ENCODE measurements around the gene MAP7.

The MAP7 gene

DNA sequence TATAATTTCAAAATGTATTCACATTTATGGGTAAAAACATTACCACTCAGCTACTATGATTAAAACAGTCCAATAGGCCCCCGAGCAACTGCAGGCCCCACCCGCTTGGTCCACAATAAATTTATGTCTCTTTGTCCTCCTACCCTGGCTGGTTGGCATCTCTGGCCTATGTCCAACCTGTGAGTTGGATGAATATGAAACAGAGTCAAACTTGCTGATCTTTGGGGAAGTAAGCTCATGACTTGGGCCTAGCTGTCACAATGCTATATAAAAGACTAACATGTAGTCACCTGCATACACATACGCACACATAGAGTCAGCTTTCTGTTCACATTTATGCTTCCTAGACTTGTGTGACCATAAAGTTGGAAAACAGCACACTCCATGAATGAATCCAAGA, 20.5 kb downstream of the MAP7 start:
- DNase-seq (ENCODE audit: low read depth) = no peak

DNA sequence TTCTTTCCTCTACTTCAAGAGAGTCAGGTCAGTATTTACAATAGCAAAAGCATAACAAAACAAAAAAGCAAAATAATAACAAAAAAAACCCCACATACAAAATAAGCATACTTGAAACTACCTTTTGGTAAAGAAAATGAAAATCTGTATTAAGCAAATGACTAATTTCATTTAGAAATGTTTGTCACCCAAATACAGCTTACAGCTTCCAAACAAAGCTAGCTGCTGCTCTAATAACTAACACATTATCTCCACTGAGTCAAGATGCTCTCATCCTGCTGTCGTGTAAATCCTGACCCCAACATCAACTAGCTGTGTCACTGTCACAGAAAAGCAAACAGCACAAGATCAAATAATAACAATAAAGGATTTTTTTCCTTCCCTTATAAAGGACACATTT, 21.7 kb downstream of the MAP7 start:
- DNase-seq (ENCODE audit: low read depth) = no peak

- DNase-seq (ENCODE audit: low read depth) = no peak
Observed at GRCh38 chr6:136527831-136528230, 22.4 kb downstream of the MAP7 start.

- no peak for DNase-seq (ENCODE audit: low read depth)
Observed at GRCh38 chr6:136526937-136527336, 23.3 kb downstream of the MAP7 start.

DNA sequence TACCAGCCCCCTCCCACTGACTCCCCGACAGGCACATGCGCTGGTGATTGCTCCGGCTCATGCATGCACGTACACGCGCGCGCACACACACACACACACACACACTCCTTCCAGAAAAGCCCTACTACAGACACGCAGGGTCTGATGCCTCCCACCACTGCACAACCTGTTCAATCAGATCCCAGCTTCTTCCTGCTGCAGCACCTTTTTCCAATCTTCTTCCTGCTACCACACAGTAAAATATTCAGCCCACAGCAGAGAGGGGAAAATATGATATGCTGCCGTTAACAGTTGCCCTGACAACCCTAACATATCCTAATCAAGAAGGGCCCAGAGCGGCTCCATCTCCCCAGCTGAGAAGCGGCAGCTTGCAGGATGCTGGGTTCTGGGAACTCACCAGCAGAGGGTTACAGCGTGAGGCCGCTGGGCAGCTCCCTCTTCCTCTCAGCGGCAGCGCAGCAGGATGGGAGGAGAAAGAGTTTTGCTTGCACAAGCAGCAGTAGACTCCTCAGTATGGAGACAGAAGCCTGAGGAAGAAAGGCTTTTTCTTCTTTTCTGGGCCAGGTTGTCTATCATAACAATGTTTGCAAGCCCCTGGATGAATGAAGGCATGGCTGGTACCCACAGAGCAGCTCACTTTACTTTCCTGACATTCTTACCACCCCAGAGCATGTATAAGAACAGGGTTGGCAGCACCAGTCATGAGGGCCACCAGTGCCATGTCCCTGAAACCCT, 23.9 kb downstream of the MAP7 start:
- DNase-seq (ENCODE audit: low read depth) = no peak

DNA sequence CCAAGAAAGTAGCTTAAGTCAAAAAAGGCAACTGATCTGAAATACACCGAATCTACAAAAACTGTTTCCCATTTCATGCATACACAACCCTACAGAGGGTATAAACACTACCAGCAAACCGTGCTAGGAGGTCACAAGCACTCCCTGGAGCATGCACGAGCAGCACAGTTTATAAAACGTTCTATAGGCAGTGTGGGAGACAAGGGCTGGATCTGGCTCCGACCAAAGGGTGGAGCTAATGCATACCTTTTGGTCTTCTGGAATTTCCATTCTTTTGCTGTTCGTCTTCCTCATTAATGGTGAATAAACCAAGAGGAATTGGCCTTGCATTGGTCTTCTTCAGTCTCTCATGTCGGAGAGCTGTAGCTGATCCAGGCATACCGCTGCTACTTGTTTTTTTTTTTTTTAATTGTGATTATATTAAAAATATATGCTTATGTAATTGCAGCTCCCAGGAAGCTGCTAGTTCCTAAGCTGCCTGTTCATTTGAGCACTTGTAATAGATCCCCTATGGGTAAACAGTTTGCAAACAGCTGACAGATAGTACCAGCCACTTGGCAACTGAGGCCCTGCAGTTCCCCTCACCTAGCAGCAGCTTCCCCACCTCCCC, 24.5 kb downstream of the MAP7 start:
- DNase-seq (ENCODE audit: low read depth) = no peak

- DNase-seq (ENCODE audit: low read depth) = no peak
Observed at GRCh38 chr6:136524936-136525413, 25.2 kb downstream of the MAP7 start.

DNA sequence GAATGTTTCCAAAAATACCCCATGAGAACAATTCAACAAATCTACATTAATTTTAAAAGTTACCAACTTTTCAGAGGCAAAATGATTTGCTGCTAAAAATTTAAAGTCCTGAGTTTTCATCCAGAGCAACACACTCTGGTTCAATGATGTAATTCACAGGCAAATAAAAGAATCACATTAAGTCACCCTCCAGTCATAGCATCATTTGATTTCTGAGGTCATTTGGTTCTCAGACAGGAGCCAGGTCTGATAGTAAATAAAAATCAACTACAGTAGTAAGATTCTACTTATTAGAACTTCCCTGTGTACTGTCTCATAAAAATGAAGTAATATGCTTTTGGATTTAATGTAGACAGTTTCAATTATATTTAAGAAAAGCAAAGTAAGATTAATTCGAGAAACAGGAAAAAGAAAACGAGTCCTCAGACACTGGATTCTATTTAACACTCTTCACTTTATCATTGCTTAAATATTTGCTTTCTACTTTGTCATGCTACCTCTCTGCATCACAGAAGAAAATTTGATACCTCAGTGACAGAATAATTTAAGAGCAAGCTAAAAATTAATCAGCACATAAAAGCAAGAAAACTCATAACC, 25.8 kb downstream of the MAP7 start:
- no peak for DNase-seq (ENCODE audit: low read depth)

GRCh38 chr6:136523196-136523595, 27.0 kb downstream of the MAP7 start:
- no peak for DNase-seq (ENCODE audit: low read depth)

GRCh38 chr6:136522636-136523035, 27.6 kb downstream of the MAP7 start:
- DNase-seq (ENCODE audit: low read depth) = no peak

GRCh38 chr6:136521911-136522310, 28.3 kb downstream of the MAP7 start:
- no peak for DNase-seq (ENCODE audit: low read depth)

- no peak for DNase-seq (ENCODE audit: low read depth)
Observed at GRCh38 chr6:136521427-136521826, 28.8 kb downstream of the MAP7 start.

DNA sequence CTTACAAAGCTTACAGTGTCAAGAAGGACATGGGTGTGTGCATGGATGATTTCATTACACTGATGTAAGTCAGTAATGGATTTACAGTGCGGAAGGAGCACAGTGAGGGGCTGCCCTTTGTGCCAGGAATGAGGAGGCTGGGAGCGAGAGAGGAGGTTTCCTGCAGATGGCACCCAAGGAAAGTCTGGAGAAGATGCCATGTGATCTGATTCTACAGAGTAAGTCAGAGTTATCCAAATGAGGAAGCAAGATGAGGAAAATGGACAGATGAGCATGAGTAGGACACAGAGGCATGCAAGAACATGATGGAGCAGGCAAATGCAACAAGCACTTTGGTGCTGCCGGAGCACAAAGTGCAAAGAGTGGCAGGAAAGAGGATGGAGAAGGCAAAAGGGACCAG, 29.7 kb downstream of the MAP7 start:
- no peak for DNase-seq (ENCODE audit: low read depth)

DNA sequence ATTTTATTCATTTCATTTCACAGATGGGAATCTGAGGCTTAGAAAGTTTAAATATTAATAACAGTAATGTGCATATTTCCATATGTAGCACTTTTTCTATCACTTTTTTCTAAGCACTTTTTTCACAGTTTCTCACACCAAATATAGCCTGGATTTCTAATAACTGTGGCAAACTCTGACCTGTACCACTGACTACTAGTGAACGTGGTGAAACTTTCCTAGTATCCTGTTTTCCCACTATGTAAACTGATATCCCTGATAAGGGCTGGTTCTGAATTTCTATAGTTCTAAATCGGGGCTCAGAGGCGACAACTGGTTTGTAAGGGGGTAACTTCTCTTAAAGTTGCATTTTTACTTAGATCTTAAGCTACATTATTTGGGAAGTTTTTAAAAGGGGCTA, 32.6 kb downstream of the MAP7 start:
- no peak for DNase-seq (ENCODE audit: low read depth)

DNA sequence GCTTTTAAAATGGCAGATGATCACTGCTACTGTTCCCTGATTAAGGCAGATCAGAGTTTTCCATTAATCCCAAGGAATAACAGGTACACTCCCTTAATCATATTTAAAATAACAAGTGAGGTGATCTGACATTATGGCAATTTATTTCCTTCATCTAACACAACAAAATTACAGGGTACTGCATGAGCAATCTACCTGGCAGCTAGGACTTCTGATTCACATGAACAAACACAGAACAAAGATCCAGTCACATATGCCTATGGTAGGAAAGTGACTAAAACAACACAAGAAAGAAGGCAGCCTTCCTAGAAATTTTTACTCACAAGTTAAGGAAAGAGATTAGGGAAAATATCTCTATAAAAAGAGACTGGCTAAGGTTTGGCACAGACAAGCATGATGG, 33.2 kb downstream of the MAP7 start:
- no peak for DNase-seq (ENCODE audit: low read depth)

DNA sequence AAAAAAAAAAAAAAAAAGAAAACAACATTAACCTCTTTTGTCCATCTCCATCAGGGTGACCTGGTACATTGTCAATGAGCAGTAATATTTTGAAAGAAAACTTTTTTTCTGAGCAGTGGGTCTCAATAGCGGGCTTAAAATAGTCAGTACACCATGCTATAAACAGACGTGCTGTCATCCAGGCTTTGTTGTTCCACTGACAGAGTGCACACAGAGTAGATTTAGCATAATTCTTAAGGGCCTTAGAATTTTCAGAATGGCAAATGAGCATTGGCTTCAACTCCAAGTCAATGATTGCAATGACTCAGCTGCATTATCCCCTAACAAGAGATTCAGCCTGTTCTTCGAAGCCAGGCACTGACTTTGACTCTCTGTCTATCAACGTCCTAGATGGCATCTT, 35.6 kb downstream of the MAP7 start:
- DNase-seq (ENCODE audit: low read depth) = no peak

DNA sequence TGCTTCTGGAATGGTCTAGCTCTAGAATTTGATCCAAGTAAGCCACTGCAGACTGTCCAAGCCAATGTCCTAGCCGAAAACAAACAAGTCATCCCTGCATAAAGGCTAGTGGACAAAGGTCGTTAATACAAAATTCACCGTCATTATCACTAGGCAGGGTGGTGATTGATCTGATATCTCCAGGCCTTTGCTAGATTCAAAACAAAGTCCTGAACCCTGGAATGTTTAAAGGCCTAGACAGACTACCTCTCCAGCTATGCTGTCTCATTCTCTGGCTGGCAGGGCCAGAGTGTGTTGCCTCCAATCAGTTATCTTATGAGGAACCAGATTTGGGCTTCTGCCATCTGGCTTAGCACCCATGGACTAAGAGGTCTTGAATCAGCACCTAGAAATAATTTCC, 38.3 kb downstream of the MAP7 start:
- DNase-seq (ENCODE audit: low read depth) = no peak

GRCh38 chr6:136511397-136511796, 38.8 kb downstream of the MAP7 start:
- no peak for DNase-seq (ENCODE audit: low read depth)

DNA sequence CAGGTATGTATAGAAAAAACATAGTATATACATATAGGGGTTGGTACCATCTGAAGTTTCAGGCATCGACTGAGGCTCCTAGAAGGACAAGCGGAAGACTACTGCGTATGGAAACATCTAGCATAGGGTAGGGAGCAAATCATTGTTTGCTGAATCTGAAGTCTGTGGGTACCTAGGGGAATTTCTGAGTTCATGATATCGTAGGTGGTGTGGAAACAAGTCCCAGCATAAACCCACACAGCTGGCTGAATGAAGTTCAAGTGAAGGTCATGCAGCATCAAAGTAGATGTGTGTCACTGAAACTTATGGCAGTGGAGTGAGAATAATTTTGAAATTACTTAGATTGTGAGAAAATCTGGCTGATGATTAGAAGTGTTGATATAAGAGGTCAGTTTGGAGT, 39.4 kb downstream of the MAP7 start:
- no peak for DNase-seq (ENCODE audit: low read depth)

GRCh38 chr6:136510299-136510698, 39.9 kb downstream of the MAP7 start:
- DNase-seq (ENCODE audit: low read depth) = no peak

GRCh38 chr6:136508725-136509392, 41.4 kb downstream of the MAP7 start:
- no peak for DNase-seq (ENCODE audit: low read depth)

DNA sequence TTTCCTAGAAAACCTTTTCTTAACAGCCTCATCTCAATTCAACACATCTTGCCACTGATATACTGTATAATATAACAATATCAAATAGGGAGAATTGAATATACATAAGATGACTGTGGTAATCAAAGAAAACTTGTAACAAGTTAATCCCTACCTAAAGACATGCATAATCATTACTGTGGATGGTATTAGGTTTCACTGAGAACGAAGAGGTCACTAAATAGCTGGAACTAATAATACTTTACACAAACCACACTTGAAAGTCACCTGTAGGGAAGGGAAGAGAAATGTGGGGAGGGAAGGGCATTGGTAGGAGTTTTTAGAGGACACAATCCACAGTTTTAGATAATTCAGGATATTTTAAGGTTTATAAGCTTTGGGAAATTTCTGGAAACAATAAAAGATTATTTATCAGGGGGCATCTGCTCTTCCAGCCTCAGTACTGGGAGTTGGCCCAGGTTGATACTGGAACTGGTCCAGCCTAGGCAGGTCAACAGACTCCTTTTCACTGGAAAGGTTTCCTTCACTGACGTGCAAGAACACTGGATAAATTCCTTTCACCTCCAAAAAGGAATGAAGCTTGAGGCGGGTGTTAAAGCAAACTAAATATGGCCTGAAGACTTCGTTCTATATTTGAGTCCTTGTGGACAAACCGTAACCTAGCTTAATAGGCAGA, 44.0 kb downstream of the MAP7 start:
- DNase-seq (ENCODE audit: low read depth) = no peak
